Lung (tissue), 12 donors: ENCODE results near the gene ATP2A2. TPM values are rescaled to one million over a fixed set of nuclear protein-coding genes. Genes with fewer than 3 reads are reported as not detected.

Source experiments
- ATAC-seq: fragments of 200-7000 bp; cut with Tn5 transposase; one replicate; pipeline ENCODE4 v1.9.1; 2020; ENCODE audit warnings: moderate number of reproducible peaks; ENCODE audit not compliant: insufficient read depth, low FRiP score
- DNase-seq, 3 donors: peaks; one replicate each; pipeline ENCODE4 v3.0.0-alpha.2; 2013 to 2017
- H3K27ac ChIP-seq, 2 donors: one replicate each; pipeline ENCODE4 v1.5.1; 2013; ENCODE audit warnings: mild to moderate bottlenecking in 2 of 2, moderate library complexity in 2 of 2, control low read depth in 1 of 2, inconsistent platforms in 1 of 2, low read depth in 1 of 2, low read length in 1 of 2
- H3K27me3 ChIP-seq, 3 donors: one replicate each; pipeline ENCODE4 v1.5.1; 2013; ENCODE audit warnings: low read length in 2 of 3; ENCODE audit not compliant: control insufficient read depth in 3 of 3, insufficient read depth in 3 of 3
- H3K36me3 ChIP-seq, 4 donors: one replicate each; pipeline ENCODE4 v1.5.1; 2013; ENCODE audit warnings: low read length in 4 of 4, mild to moderate bottlenecking in 1 of 4, moderate library complexity in 1 of 4; ENCODE audit not compliant: control insufficient read depth in 4 of 4, insufficient read depth in 4 of 4
- H3K4me1 ChIP-seq, 5 donors: one replicate each; pipeline ENCODE4 v1.5.1; 2013; ENCODE audit warnings: low read length in 5 of 5, mild to moderate bottlenecking in 2 of 5, moderate library complexity in 1 of 5; ENCODE audit not compliant: control insufficient read depth in 5 of 5, insufficient read depth in 5 of 5
- H3K4me3 ChIP-seq: one replicate; pipeline ENCODE4 v1.5.1; 2013; ENCODE audit warnings: mild to moderate bottlenecking, control low read depth, moderate library complexity
- H3K9ac ChIP-seq, 2 donors: one replicate each; pipeline ENCODE4 v1.5.1; 2013; ENCODE audit warnings: low read length in 2 of 2, control low read depth in 1 of 2; ENCODE audit not compliant: insufficient read depth in 1 of 2
- H3K9me3 ChIP-seq, 4 donors: one replicate each; pipeline ENCODE4 v1.5.1; 2013; ENCODE audit warnings: low read length in 3 of 4, mild to moderate bottlenecking in 1 of 4, moderate library complexity in 1 of 4; ENCODE audit not compliant: control insufficient read depth in 4 of 4, insufficient read depth in 3 of 4
- WGBS, 2 donors: extraction: QIAGEN DNeasy Blood & Tissue Kit; methylation state at CpG; one replicate each; pipeline ENCODE4 v1.1.7; 2013; 5-methylcytosine and 5-hydroxymethylcytosine counted together
- polyA plus RNA-seq, 2 donors: library from polyadenylated mRNA; stranded (reverse); fragments of 200-250 nt; gene quantifications; one replicate each; pipeline ENCODE4 v1.2.1, GENCODE V29; 2013
- total RNA-seq, 2 donors: library from RNA; depleted of rRNA in 1 of 2; stranded (reverse); fragments of >200 nt in 1 of 2; gene quantifications; one replicate each; pipeline ENCODE4 v1.2.1, GENCODE V29; 2014 to 2021
- TF ChIP-seq, protein P1 (sequence below): IDR thresholded peaks from 2 replicates; pipeline ENCODE4 v1.5.1; 2012; ENCODE audit warnings: mild to moderate bottlenecking; ENCODE audit errors: control extremely low read depth, extremely low read depth
- donor health status: control.
- donor health status: control.
- donor health status: Bipolar disorder and iron deficiency.
- donor health status: healthy.
- donor health status: DM: yes; HTN: yes; CAD: no.

The ATP2A2 gene
- total and polyA plus RNA-seq, 4 donors = 34.1 to 240 (median 136) TPM

DNA sequence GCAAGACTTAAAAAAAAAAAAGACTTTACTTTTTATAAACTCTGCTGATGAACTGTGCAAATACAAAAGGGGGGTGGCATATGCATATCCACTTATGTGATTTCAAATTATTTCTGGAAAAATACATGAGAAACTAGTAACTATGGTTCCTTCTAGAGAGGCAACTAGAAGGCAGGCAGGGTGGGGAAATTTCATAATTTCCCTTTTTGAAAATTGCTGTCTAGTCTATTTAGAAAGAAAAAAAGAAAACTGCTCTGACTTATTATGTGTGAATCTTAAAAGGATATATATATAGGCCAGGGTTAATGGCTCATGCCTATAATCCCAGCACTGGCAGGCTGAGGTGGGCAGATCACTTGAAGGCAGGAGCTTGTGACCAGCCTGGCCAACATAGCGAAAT lies 80.2 kb downstream of the ATP2A2 start:
- H3K27ac ChIP-seq = no peak overlapping the region
- ATAC-seq = no peak
- H3K36me3 ChIP-seq = no peaks in the 10 kb centered on the region
- no peaks in the 10 kb centered on the region for H3K27me3 ChIP-seq
- TF ChIP-seq, protein P1, sequence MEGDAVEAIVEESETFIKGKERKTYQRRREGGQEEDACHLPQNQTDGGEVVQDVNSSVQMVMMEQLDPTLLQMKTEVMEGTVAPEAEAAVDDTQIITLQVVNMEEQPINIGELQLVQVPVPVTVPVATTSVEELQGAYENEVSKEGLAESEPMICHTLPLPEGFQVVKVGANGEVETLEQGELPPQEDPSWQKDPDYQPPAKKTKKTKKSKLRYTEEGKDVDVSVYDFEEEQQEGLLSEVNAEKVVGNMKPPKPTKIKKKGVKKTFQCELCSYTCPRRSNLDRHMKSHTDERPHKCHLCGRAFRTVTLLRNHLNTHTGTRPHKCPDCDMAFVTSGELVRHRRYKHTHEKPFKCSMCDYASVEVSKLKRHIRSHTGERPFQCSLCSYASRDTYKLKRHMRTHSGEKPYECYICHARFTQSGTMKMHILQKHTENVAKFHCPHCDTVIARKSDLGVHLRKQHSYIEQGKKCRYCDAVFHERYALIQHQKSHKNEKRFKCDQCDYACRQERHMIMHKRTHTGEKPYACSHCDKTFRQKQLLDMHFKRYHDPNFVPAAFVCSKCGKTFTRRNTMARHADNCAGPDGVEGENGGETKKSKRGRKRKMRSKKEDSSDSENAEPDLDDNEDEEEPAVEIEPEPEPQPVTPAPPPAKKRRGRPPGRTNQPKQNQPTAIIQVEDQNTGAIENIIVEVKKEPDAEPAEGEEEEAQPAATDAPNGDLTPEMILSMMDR = no peak
- H3K9ac ChIP-seq = no peak overlapping the region
- 75 to 93% methylated on average over 1 of the region's 1 CpG for WGBS, 2 donors
- no peak overlapping the region for H3K4me3 ChIP-seq
- H3K9me3 ChIP-seq = no peaks in the 10 kb centered on the region
- peaks cover 0 to 11% (median 0%) of the 10 kb centered on the region in 5 donors for H3K4me1 ChIP-seq
- DNase-seq = no peak

DNA sequence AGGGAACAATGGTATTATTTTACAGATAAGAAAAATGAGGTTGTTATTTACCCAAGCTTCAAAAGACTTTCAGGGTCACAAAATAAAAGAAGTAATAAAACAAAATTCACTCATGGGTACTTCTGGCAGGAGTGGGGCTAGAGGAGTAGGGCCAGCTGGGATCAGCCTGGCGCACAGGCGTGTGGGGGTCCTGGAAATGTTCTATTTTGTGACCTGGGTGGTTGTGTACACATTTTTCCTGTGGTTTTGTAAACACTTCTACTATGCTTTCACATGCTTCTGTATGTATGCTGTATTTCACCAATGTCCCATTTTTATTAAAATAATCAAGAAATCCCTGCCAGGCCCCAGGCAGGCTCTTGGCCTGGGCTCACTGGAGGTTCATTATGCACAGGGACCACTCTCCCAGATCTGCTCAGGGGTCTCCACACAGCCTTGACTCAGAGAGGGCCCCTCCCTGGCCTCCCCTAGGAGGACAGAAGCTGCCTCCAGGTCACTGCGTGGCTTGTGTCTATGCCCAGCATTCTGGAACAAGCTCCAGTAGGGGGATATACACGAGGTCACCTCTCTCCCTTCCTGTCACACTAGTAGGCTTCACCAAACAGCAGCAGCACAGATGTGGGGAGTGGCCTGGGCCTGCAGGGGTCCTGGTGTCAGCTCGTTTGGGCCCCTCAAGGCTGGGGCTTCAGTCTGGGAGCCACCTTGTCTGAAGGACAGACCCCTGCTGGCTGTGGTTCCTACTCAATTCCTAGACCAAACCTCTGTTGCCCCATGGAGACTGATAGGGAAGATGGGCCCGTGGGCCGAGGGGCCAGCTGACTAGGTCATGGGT lies 84.7 kb downstream of the ATP2A2 start:
- Histone ChIP-seq H3K4me3 (no peak overlapping the region), H3K4me1 (peaks cover 0 to 24% (median 7%) of the 10 kb centered on the region in 5 donors), H3K27me3 (no peaks in the 10 kb centered on the region), H3K9ac (no peak overlapping the region), H3K27ac (no peak overlapping the region), H3K9me3 (no peaks in the 10 kb centered on the region), H3K36me3 (peaks cover 0 to 5% (median 4%) of the 10 kb centered on the region in 4 donors)
- ATAC-seq = no peak
- TF ChIP-seq, protein P1 = no peak
- 55 to 73% methylated on average over 7 of the region's 7 CpGs for WGBS, 2 donors
- peak; percentile 45 to 63 (median 59) for DNase-seq

DNA sequence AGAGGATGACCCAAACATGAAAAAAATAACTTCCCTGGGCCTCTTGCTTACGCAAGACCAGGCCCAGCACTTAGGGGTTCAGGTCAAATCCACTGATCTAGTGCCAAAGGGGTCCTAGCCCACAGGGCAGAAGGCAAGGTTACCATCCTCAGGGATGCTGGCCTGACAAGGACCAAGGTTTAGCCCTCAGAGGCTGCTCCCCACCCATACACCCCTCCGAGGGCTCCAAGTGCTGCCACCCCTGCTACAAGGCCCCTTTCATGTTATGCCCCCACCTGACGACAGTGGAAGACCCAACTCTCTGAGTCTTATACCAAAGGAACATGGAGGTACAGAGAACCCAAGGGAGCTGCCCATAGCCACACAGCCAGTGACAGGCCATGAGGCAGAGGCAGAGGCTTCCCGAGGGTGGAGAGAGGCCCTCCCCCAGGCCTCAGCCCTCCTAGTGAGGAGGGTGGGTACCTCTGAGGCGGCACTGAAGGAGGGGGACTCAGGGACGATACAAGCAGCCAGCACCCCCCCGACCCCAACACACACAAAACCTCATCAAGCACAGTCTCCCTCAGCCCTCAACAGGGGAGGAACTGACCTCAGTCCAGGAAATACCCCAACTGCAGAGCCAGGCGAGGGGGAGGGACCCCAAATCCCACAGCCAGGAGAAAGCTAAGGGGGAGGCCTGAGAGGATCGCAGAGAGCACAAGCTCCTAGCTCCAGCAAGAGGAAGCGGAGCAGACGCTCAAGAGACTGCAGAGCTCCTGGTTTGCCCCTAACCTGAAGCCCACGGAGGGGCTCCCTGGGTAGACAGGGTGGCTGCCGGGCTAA lies 85.5 kb downstream of the ATP2A2 start:
- H3K27ac ChIP-seq = no peak overlapping the region
- no peak overlapping the region for H3K9ac ChIP-seq
- ATAC-seq = no peak
- peak; percentile 42 to 66 (median 61) for DNase-seq
- TF ChIP-seq, protein P1 = no peak
- H3K36me3 ChIP-seq = peaks cover 0 to 7% (median 4%) of the 10 kb centered on the region in 4 donors
- H3K4me3 ChIP-seq = no peak overlapping the region
- WGBS, 2 donors = 53 to 67% methylated on average over 13 of the region's 13 CpGs
- no peaks in the 10 kb centered on the region for H3K27me3 ChIP-seq
- peaks cover 0 to 24% (median 7%) of the 10 kb centered on the region in 5 donors for H3K4me1 ChIP-seq
- H3K9me3 ChIP-seq = no peaks in the 10 kb centered on the region
